Measurements from ENCODE around the gene FMNL2.

FMNL2 gene

GRCh38 chr2:152477347-152478092 lies 142.5 kb downstream of the FMNL2 start:
- DNase-seq: no peak

- no peak for DNase-seq
Observed at GRCh38 chr2:152479282-152479681, 144.3 kb downstream of the FMNL2 start.

GRCh38 chr2:152480821-152481399 lies 145.9 kb downstream of the FMNL2 start:
- no peak for DNase-seq

GRCh38 chr2:152481881-152482583 lies 147.1 kb downstream of the FMNL2 start:
- DNase-seq: no peak

GRCh38 chr2:152483276-152484063 lies 148.5 kb downstream of the FMNL2 start:
- DNase-seq: no peak

- no peak for DNase-seq
Observed at GRCh38 chr2:152485954-152486736, 151.2 kb downstream of the FMNL2 start.

GRCh38 chr2:152486737-152487400 lies 151.9 kb downstream of the FMNL2 start:
- no peak for DNase-seq

- DNase-seq: no peak
Observed at GRCh38 chr2:152488075-152488474, 153.1 kb downstream of the FMNL2 start.

GRCh38 chr2:152489364-152489763 lies 154.4 kb downstream of the FMNL2 start:
- DNase-seq: no peak

- DNase-seq: no peak
Observed at GRCh38 chr2:152490686-152491455, 155.9 kb downstream of the FMNL2 start.

GRCh38 chr2:152492131-152492530 lies 157.2 kb downstream of the FMNL2 start:
- DNase-seq: no peak

- no peak for DNase-seq
Observed at GRCh38 chr2:152492911-152493310, 157.9 kb downstream of the FMNL2 start.

- DNase-seq: no peak
Observed at GRCh38 chr2:152493417-152493816, 158.4 kb downstream of the FMNL2 start.

GRCh38 chr2:152493945-152494528 lies 159.1 kb downstream of the FMNL2 start:
- DNase-seq: no peak

- no peak for DNase-seq
Observed at GRCh38 chr2:152496371-152496770, 161.4 kb downstream of the FMNL2 start.

GRCh38 chr2:152497481-152498052 lies 162.6 kb downstream of the FMNL2 start:
- no peak for DNase-seq

- DNase-seq: no peak
Observed at GRCh38 chr2:152499331-152499816, 164.4 kb downstream of the FMNL2 start.

- DNase-seq: no peak
Observed at GRCh38 chr2:152499896-152500735, 165.1 kb downstream of the FMNL2 start.

- DNase-seq: no peak
Observed at GRCh38 chr2:152500772-152501171, 165.8 kb downstream of the FMNL2 start.

Data from stimulated activated CD4-positive, alpha-beta T cell treated with anti-CD3 and anti-CD28 coated beads, Interleukin-4, amount 100 ng/mL, for 24 hours (primary cell).